Ishikawa (cell line): Measurements from ENCODE around the gene MRE11.

ENCODE experiments used
- EGR1 ChIP-seq: IDR thresholded peaks from 2 replicates; pipeline ENCODE4 v1.6.1; 2012
- EP300 ChIP-seq: IDR thresholded peaks from 2 replicates; pipeline ENCODE4 v1.6.1; 2012; ENCODE audit warnings: borderline replicate concordance
- MAX ChIP-seq: IDR thresholded peaks from 2 replicates; pipeline ENCODE4 v1.6.1; 2012
- TAF1 ChIP-seq: IDR thresholded peaks from 2 replicates; pipeline ENCODE4 v1.6.1; 2012; ENCODE audit warnings: low read depth, mild to moderate bottlenecking
- YY1 ChIP-seq: IDR thresholded peaks from 2 replicates; pipeline ENCODE4 v1.6.1; 2012; ENCODE audit warnings: low read depth

DNA sequence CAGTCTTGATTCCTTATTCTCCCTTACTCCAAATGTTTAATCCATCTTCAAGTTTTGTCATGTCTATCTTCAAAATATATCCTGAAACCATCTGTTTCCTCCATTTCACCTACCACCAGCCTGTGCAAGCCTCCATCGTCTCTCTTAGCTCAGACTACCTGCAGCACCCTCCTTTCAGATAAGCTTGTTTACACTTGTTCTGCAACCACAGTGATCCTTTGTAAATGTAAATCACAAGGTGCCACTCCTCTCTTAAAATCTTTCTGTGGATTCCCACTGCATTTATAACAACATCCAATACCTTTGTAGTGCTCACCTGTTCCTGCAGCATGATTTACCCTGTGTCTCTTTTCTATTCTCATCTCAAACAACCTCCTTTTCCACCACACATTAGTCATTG is 60.6 kb downstream of the MRE11 start:
- TF ChIP-seq YY1 (no peak), MAX (no peak), TAF1 (no peak), EGR1 (no peak), EP300 (no peak)
